Astrocyte (in vitro differentiated cells and primary cell): Measurements from ENCODE around the gene RGL1.

Experiments used
- CTCF ChIP-seq: IDR thresholded peaks from 2 replicates; pipeline ENCODE4 v1.5.1; 2011; ENCODE audit warnings: low read depth, mild to moderate bottlenecking, inconsistent platforms, low read length, moderate library complexity; ENCODE audit not compliant: insufficient read depth
- EZH2 ChIP-seq: IDR thresholded peaks from 2 replicates; pipeline ENCODE4 v1.6.1; 2012; ENCODE audit warnings: mild to moderate bottlenecking, low read length, inconsistent platforms; ENCODE audit not compliant: insufficient read depth

- TF ChIP-seq EZH2 (no peak), CTCF (no peak)
Observed at GRCh38 chr1:183827801-183828200, 22.9 kb downstream of the RGL1 start.
